Ascending aorta (tissue), 2 donors: ENCODE results near the gene SMCHD1. TPM values are rescaled to one million over a fixed set of nuclear protein-coding genes. Genes with fewer than 3 reads are reported as not detected.

Experiments used
- DNase-seq, 2 donors: peaks; one replicate each; pipeline ENCODE4 v3.0.0-alpha.2; 2019; ENCODE audit warnings: low spot score in 2 of 2
- H3K27ac ChIP-seq, 2 donors: fragments of 200-600 bp; sonication (generic); one replicate each; pipeline ENCODE4 v1.5.1; 2016 to 2017; ENCODE audit warnings: mild to moderate bottlenecking in 1 of 2
- H3K27me3 ChIP-seq: fragments of 200-600 bp; sonication (generic); one replicate; pipeline ENCODE4 v1.5.1; 2017
- H3K36me3 ChIP-seq, 2 donors: fragments of 200-600 bp; sonication (generic); one replicate each; pipeline ENCODE4 v1.5.1; 2016
- H3K4me1 ChIP-seq, 2 donors: fragments of 200-600 bp; sonication (generic); one replicate each; pipeline ENCODE4 v1.5.1; 2016 to 2017; ENCODE audit warnings: mild to moderate bottlenecking in 1 of 2
- H3K4me3 ChIP-seq, 2 donors: fragments of 200-600 bp; sonication (generic); one replicate each; pipeline ENCODE4 v1.5.1; 2016 to 2017; ENCODE audit warnings: mild to moderate bottlenecking in 1 of 2
- H3K9me3 ChIP-seq, 2 donors: fragments of 200-600 bp; sonication (generic); one replicate each; pipeline ENCODE4 v1.5.1; 2016
- CTCF ChIP-seq, 3 experiments: fragments of 200-600 bp in 2 of 3; fragments of 450-650 bp in 1 of 3; sonication (generic) in 2 of 3; IDR thresholded peaks; one replicate each; pipeline ENCODE4 v1.5.1; 2016 to 2019; ENCODE audit warnings: antibody characterized with exemption in 3 of 3, mild to moderate bottlenecking in 1 of 3, moderate library complexity in 1 of 3
- intact Hi-C: fragments of 100-400 bp; cut with DNase I; formaldehyde crosslinking; loops from one replicate; pipeline ENCODE4 v1.15.1; 2023
- total RNA-seq: library from RNA; depleted of rRNA; stranded (reverse); fragments of >200 nt; gene quantifications from one replicate; pipeline ENCODE4 v1.1.0, GENCODE V29; 2016

The SMCHD1 gene
- total RNA-seq, 1 donor from 2014 or later: 29.2 TPM

- Histone ChIP-seq H3K36me3 (peaks cover 30 to 67% of the 10 kb centered on the region in 2 donors), H3K27ac (no peak overlapping the region), H3K9me3 (no peaks in the 10 kb centered on the region), H3K27me3 (no peaks in the 10 kb centered on the region), H3K4me1 (no peaks in the 10 kb centered on the region), H3K4me3 (no peak overlapping the region)
- no peak for TF ChIP-seq CTCF (IDR thresholded peaks at IDR 0.05)
- no peak for DNase-seq
- intact Hi-C loops: no loop called here
Observed at GRCh38 chr18:2692508-2692907, 37.0 kb downstream of the SMCHD1 start.

- intact Hi-C loops: no loop called here
- H3K27ac ChIP-seq: no peak overlapping the region
Observed at GRCh38 chr18:2697184-2697583, 41.7 kb downstream of the SMCHD1 start.

GRCh38 chr18:2699001-2699400 is 43.5 kb downstream of the SMCHD1 start:
- intact Hi-C loops: no loop called here
- no peak overlapping the region for H3K4me3 ChIP-seq
- no peaks in the 10 kb centered on the region for H3K9me3 ChIP-seq
- no peak for DNase-seq
- no peaks in the 10 kb centered on the region for H3K4me1 ChIP-seq
- H3K27me3 ChIP-seq: no peaks in the 10 kb centered on the region
- no peak for TF ChIP-seq CTCF (IDR thresholded peaks at IDR 0.05)
- no peak overlapping the region for H3K27ac ChIP-seq
- H3K36me3 ChIP-seq: peaks cover 51 to 74% of the 10 kb centered on the region in 2 donors

More at GRCh38 chr18:2697184-2697583, 41.7 kb downstream of the SMCHD1 start:
- Histone ChIP-seq H3K27me3 (no peaks in the 10 kb centered on the region), H3K4me1 (no peaks in the 10 kb centered on the region), H3K4me3 (no peak overlapping the region), H3K9me3 (no peaks in the 10 kb centered on the region), H3K36me3 (peaks cover 47 to 66% of the 10 kb centered on the region in 2 donors)
- no peak for TF ChIP-seq CTCF (IDR thresholded peaks at IDR 0.05)
- no peak for DNase-seq

GRCh38 chr18:2704541-2704940 is 49.0 kb downstream of the SMCHD1 start:
- H3K27ac ChIP-seq: no peak overlapping the region
- no peak for DNase-seq
- intact Hi-C loops: no loop called here
- no peaks in the 10 kb centered on the region for H3K4me1 ChIP-seq
- no peaks in the 10 kb centered on the region for H3K27me3 ChIP-seq
- no peak overlapping the region for H3K4me3 ChIP-seq
- H3K36me3 ChIP-seq: peaks cover 35 to 77% of the 10 kb centered on the region in 2 donors
- TF ChIP-seq CTCF (IDR thresholded peaks at IDR 0.05): no peak
- H3K9me3 ChIP-seq: no peaks in the 10 kb centered on the region

- DNase-seq: no peak
- Histone ChIP-seq H3K27ac (no peak overlapping the region), H3K9me3 (no peaks in the 10 kb centered on the region), H3K36me3 (peaks cover 31 to 80% of the 10 kb centered on the region in 2 donors), H3K4me1 (no peaks in the 10 kb centered on the region), H3K27me3 (no peaks in the 10 kb centered on the region), H3K4me3 (no peak overlapping the region)
- intact Hi-C loops: no loop called here
- TF ChIP-seq CTCF (IDR thresholded peaks at IDR 0.05): no peak
Observed at GRCh38 chr18:2706903-2707302, 51.4 kb downstream of the SMCHD1 start.

GRCh38 chr18:2707551-2708168 is 52.1 kb downstream of the SMCHD1 start:
- TF ChIP-seq CTCF (IDR thresholded peaks at IDR 0.05): no peak
- Histone ChIP-seq H3K4me3 (no peak overlapping the region), H3K27ac (no peak overlapping the region), H3K9me3 (no peaks in the 10 kb centered on the region), H3K27me3 (no peaks in the 10 kb centered on the region), H3K4me1 (no peaks in the 10 kb centered on the region), H3K36me3 (peaks cover 27 to 82% of the 10 kb centered on the region in 2 donors)
- intact Hi-C loops: no loop called here
- no peak for DNase-seq
